Endodermal cell (in vitro differentiated cells): ENCODE data around the gene INSYN1. TPM values are rescaled to one million over a fixed set of nuclear protein-coding genes. Genes with fewer than 3 reads are reported as not detected.

ENCODE experiments used
- DNase-seq: peaks from one replicate; pipeline ENCODE4 v3.0.0-alpha.2; 2017
- H3K27ac ChIP-seq: 2 replicates; pipeline ENCODE4 v1.5.1; 2013; ENCODE audit warnings: mild to moderate bottlenecking, low read depth, low read length, moderate library complexity
- H3K27me3 ChIP-seq: 2 replicates; pipeline ENCODE4 v1.6.1; 2013; ENCODE audit warnings: mild to moderate bottlenecking, low read length, moderate library complexity; ENCODE audit not compliant: insufficient read depth, control insufficient read depth, poor library complexity, severe bottlenecking
- H3K36me3 ChIP-seq: 2 replicates; pipeline ENCODE4 v1.7.0; 2013; ENCODE audit warnings: mild to moderate bottlenecking, low read length, moderate library complexity; ENCODE audit not compliant: control insufficient read depth, insufficient read depth
- H3K4me1 ChIP-seq: one replicate; pipeline ENCODE4 v1.7.0; 2013; ENCODE audit warnings: low read length; ENCODE audit not compliant: control insufficient read depth, insufficient read depth
- H3K4me3 ChIP-seq: 2 replicates; pipeline ENCODE4 v1.5.1; 2013; ENCODE audit warnings: mild to moderate bottlenecking, low read length, moderate library complexity
- H3K9ac ChIP-seq: 2 replicates; pipeline ENCODE4 v1.6.1; 2013; ENCODE audit warnings: mild to moderate bottlenecking, low read length, moderate library complexity; ENCODE audit not compliant: poor library complexity, severe bottlenecking; ENCODE audit errors: extremely low read depth
- H3K9me3 ChIP-seq: 2 replicates; pipeline ENCODE4 v1.6.1; 2013; ENCODE audit warnings: mild to moderate bottlenecking, low read length, moderate library complexity; ENCODE audit not compliant: control insufficient read depth
- H3K27ac Mint-ChIP-seq: 2 replicates; pipeline ENCODE4 v1.8.0; 2020; ENCODE audit warnings: mixed read lengths
- H3K27me3 Mint-ChIP-seq: 2 replicates; pipeline ENCODE4 v1.8.0; 2021; ENCODE audit warnings: mild to moderate bottlenecking, mixed read lengths; ENCODE audit not compliant: insufficient read depth
- H3K36me3 Mint-ChIP-seq: 2 replicates; pipeline ENCODE4 v1.8.0; 2020; ENCODE audit warnings: low read depth, mixed read lengths
- H3K4me1 Mint-ChIP-seq: 2 replicates; pipeline ENCODE4 v1.8.0; 2020; ENCODE audit warnings: mixed read lengths
- H3K4me3 Mint-ChIP-seq: 2 replicates; pipeline ENCODE4 v1.8.0; 2020; ENCODE audit warnings: mild to moderate bottlenecking, moderate library complexity, mixed read lengths
- H3K9me3 Mint-ChIP-seq: 2 replicates; pipeline ENCODE4 v1.8.0; 2020; ENCODE audit warnings: mild to moderate bottlenecking, mixed read lengths
- WGBS, 2 experiments: methylation state at CpG; one replicate each; pipeline versions ENCODE4 v1.1.5 to v1.1.7; 2013; ENCODE audit warnings: missing lambda C conversion rate in 2 of 2, mixed read lengths in 1 of 2; ENCODE audit not compliant: insufficient coverage in 1 of 2, insufficient read length in 1 of 2; 5-methylcytosine and 5-hydroxymethylcytosine counted together
- total RNA-seq, 2 donors: library from RNA; stranded (reverse); fragmentation: NEBNext Ultra II Directional in 1 of 2; extraction: Animal tissue kit (Norgen Biotek cat#: 25700) in 1 of 2; gene quantifications; 2 replicates in 1 of 2; 3 replicates in 1 of 2; pipeline ENCODE4 v1.2.1, GENCODE V29; 2021
- TF ChIP-seq, protein P1 (sequence below): fragments of 200-600 bp; sonication (generic); conservative IDR thresholded peaks from 2 replicates; pipeline ENCODE4 v1.5.0; 2021; ENCODE audit warnings: antibody characterized with exemption, mild to moderate bottlenecking

Gene INSYN1
- total RNA-seq, 2 donors from 2014 or later: 0.33 to 0.55 TPM

DNA sequence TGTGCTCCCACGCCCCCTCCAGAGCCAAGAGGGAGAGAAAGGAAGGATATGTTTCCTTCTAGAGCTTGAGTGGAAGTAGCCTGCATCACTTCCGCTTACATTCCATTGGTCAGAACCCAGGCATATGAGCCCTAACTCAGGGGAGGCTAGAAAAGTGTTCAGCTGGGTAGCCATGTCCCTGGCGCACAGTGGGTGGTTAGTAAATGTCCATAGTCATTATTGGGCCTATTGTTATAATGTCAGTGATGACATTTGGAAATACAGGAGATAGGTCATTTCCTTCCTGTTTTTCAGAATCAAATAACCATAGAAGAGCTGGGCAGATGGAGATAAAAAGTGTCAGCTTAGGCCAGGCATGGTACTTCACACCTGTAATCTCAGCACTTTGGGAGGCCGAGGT lies 41.6 kb downstream of the INSYN1 start:
- H3K4me3 Mint-ChIP-seq: no peak overlapping the region
- peaks cover 56% of the 10 kb centered on the region for H3K36me3 Mint-ChIP-seq
- WGBS, 2 experiments: 100% methylated on average over 2 to 4 of the region's 4 CpGs

DNA sequence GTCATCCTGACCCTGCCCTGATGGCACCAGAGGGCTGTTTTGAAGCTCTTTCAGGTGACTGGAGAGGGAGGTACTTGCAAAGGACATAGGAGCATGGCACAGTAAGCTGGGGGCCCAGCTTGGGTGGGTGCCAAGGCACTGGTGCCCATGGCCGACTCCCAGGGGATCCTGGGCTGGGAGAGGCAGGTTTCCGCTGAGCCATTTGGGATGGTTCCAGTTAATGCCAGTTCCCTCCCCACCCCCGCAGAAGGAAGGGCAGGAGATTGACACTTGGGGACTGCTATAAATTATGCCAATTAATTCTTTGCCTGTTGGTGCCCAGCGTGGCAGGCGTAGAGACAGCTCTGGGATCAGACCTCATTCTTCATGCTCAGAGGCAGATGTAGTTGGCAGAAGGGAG lies 42.8 kb downstream of the INSYN1 start:
- no peak for DNase-seq

More for the DNA sequence above, 41.6 kb downstream of the INSYN1 start:
- TF ChIP-seq, protein P1, sequence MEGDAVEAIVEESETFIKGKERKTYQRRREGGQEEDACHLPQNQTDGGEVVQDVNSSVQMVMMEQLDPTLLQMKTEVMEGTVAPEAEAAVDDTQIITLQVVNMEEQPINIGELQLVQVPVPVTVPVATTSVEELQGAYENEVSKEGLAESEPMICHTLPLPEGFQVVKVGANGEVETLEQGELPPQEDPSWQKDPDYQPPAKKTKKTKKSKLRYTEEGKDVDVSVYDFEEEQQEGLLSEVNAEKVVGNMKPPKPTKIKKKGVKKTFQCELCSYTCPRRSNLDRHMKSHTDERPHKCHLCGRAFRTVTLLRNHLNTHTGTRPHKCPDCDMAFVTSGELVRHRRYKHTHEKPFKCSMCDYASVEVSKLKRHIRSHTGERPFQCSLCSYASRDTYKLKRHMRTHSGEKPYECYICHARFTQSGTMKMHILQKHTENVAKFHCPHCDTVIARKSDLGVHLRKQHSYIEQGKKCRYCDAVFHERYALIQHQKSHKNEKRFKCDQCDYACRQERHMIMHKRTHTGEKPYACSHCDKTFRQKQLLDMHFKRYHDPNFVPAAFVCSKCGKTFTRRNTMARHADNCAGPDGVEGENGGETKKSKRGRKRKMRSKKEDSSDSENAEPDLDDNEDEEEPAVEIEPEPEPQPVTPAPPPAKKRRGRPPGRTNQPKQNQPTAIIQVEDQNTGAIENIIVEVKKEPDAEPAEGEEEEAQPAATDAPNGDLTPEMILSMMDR: no peak
- Mint-ChIP-seq H3K27me3 (no peaks in the 10 kb centered on the region), H3K27ac (no peak overlapping the region), H3K9me3 (no peaks in the 10 kb centered on the region), H3K4me1 (no peaks in the 10 kb centered on the region)
- H3K9ac ChIP-seq: no peak overlapping the region
- H3K36me3 ChIP-seq: peaks cover 66% of the 10 kb centered on the region
- H3K27ac ChIP-seq: no peak overlapping the region
- no peaks in the 10 kb centered on the region for H3K27me3 ChIP-seq
- no peaks in the 10 kb centered on the region for H3K9me3 ChIP-seq
- no peak overlapping the region for H3K4me3 ChIP-seq
- no peaks in the 10 kb centered on the region for H3K4me1 ChIP-seq
- DNase-seq: no peak

DNA sequence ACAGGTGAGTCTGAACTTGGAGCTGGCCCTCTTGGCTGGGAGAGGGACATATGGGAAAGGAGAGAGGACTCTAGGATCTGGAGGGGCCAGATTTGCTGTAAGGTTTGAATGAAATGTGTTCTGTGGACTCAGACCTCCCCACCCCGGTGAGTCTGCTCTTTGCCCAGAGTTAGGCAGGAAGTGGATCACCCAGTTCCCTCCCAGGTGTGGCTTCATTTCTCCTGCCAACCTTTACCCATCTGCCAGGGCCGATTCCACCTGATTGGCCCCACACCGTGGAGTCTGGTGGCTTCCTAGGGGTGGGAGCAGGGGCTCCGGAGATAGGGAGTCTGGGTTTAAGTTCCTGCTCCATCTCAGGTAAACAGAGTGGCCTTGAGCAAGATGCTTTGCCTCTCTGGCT lies 43.5 kb downstream of the INSYN1 start:
- no peaks in the 10 kb centered on the region for H3K4me1 ChIP-seq
- H3K4me1 Mint-ChIP-seq: no peaks in the 10 kb centered on the region
- H3K36me3 ChIP-seq: peaks cover 78% of the 10 kb centered on the region
- peaks cover 71% of the 10 kb centered on the region for H3K36me3 Mint-ChIP-seq
- DNase-seq: no peak
- 86 to 100% methylated on average over 3 to 4 of the region's 4 CpGs for WGBS, 2 experiments
- TF ChIP-seq, protein P1: no peak
- no peaks in the 10 kb centered on the region for H3K9me3 Mint-ChIP-seq
- no peak overlapping the region for H3K27ac Mint-ChIP-seq
- no peak overlapping the region for H3K4me3 ChIP-seq
- H3K27ac ChIP-seq: no peak overlapping the region
- H3K27me3 Mint-ChIP-seq: no peaks in the 10 kb centered on the region
- no peaks in the 10 kb centered on the region for H3K9me3 ChIP-seq
- no peak overlapping the region for H3K9ac ChIP-seq
- no peak overlapping the region for H3K4me3 Mint-ChIP-seq
- H3K27me3 ChIP-seq: no peaks in the 10 kb centered on the region

More for the DNA sequence above, 42.8 kb downstream of the INSYN1 start:
- no peak overlapping the region for H3K4me3 Mint-ChIP-seq
- WGBS, 2 experiments: 94 to 100% methylated on average over 4 to 5 of the region's 5 CpGs
- no peak overlapping the region for H3K27ac Mint-ChIP-seq
- Histone ChIP-seq H3K4me1 (no peaks in the 10 kb centered on the region), H3K4me3 (no peak overlapping the region), H3K9me3 (no peaks in the 10 kb centered on the region), H3K27ac (no peak overlapping the region), H3K27me3 (no peaks in the 10 kb centered on the region), H3K9ac (no peak overlapping the region), H3K36me3 (peaks cover 76% of the 10 kb centered on the region)
- TF ChIP-seq, protein P1: no peak
- peaks cover 65% of the 10 kb centered on the region for H3K36me3 Mint-ChIP-seq
- no peaks in the 10 kb centered on the region for H3K27me3 Mint-ChIP-seq
- H3K9me3 Mint-ChIP-seq: no peaks in the 10 kb centered on the region
- H3K4me1 Mint-ChIP-seq: no peaks in the 10 kb centered on the region
